Measurements from ENCODE around the gene PRND. TPM values are rescaled to one million over a fixed set of nuclear protein-coding genes. Genes with fewer than 3 reads are reported as not detected.
A peak's percentile ranks its signal among the peaks of the same experiment; 100 is the strongest.

PRND gene
- total RNA-seq, 1 experiment from 2014 or later: 0.04 TPM

- DNase-seq: no peak
- no peak overlapping the region for H3K56ac ChIP-seq (ENCODE audit: insufficient read length, low read depth, low read length)
- no peaks in the 10 kb centered on the region for H3K27me3 ChIP-seq (ENCODE audit: insufficient read depth, low read length)
- H2AK5ac ChIP-seq (ENCODE audit: insufficient read length, low read length): no peak overlapping the region
- peaks cover 0 to 8% (median 7%) of the 10 kb centered on the region in 3 experiments; a peak in 4 of 7 replicates for H3K36me3 Mint-ChIP-seq (ENCODE audit: insufficient read depth in 1 of 3, low read depth in 3 of 3)
- no peak overlapping the region for H2BK120ac ChIP-seq (ENCODE audit: low read depth, low read length, poor library complexity, severe bottlenecking)
- TF ChIP-seq CTCF (conservative IDR thresholded peaks at IDR 0.05): no peak
- no peak overlapping the region for H3K4ac ChIP-seq (ENCODE audit: low read depth, low read length)
- no peak overlapping the region for H4K5ac ChIP-seq (ENCODE audit: insufficient read length, low read depth, low read length)
- no peak overlapping the region for H3K9ac ChIP-seq (ENCODE audit: extremely low read depth, insufficient read length, low read length)
- peaks cover 3% of the 10 kb centered on the region for H3K79me1 ChIP-seq (ENCODE audit: insufficient read depth, low read depth, low read length, poor library complexity, severe bottlenecking)
- H2BK5ac ChIP-seq (ENCODE audit: insufficient read length, low read length): no peak overlapping the region
- no peak overlapping the region for H2BK15ac ChIP-seq (ENCODE audit: low read depth, low read length)
- peaks cover 3% of the 10 kb centered on the region; the same call in 1 of the 2 replicates for H3K79me2 ChIP-seq (ENCODE audit: insufficient read depth, low read length)
- H2AFZ ChIP-seq (ENCODE audit: low read length): no peak overlapping the region
- H2BK12ac ChIP-seq (ENCODE audit: insufficient read length, low read depth, low read length): no peak overlapping the region
- H3K4me1 ChIP-seq (ENCODE audit: insufficient read depth, low read length): peaks cover 13% of the 10 kb centered on the region; the same call in 1 of the 2 replicates
- H3K9me3 ChIP-seq (ENCODE audit: control insufficient read depth, low read depth, low read length): no peaks in the 10 kb centered on the region
- H3K23ac ChIP-seq (ENCODE audit: insufficient read length, low read depth, low read length): no peak overlapping the region
- no peaks in the 10 kb centered on the region for H4K20me1 ChIP-seq (ENCODE audit: control insufficient read depth, insufficient read depth, insufficient read length)
- H3K27ac ChIP-seq (ENCODE audit: insufficient read length, low read depth, low read length): peak overlapping the region; percentile 13
- no CpG with 5 or more reads among the region's 2 CpGs for WGBS (ENCODE audit: extremely low coverage, insufficient read length, low lambda C conversion rate)
- no peak overlapping the region for H4K8ac ChIP-seq (replicated peaks; ENCODE audit: insufficient read length, low read depth, low read length)
- peak overlapping the region in 2 of 3 experiments; percentile 0 to 90; a peak in 3 of 7 replicates for H3K27ac Mint-ChIP-seq
- no peak overlapping the region for H3K14ac ChIP-seq (ENCODE audit: insufficient read depth, low read length)
- H3K27me3 Mint-ChIP-seq (ENCODE audit: low read depth): no peaks in the 10 kb centered on the region
- no peak overlapping the region for H2BK20ac ChIP-seq (ENCODE audit: low read depth, low read length, poor library complexity, severe bottlenecking)
- no peak overlapping the region for H4K91ac ChIP-seq (ENCODE audit: insufficient read length, low read depth, low read length)
- peak overlapping the region; percentile 24 for H3K4me2 ChIP-seq (ENCODE audit: insufficient read depth, insufficient read length, low read length)
- no peak overlapping the region for H3T11ph ChIP-seq (ENCODE audit: low read length)
- no peak overlapping the region for H3K18ac ChIP-seq (ENCODE audit: insufficient read length, low read depth, low read length)
- no peaks in the 10 kb centered on the region for H3K9me3 Mint-ChIP-seq
- peaks cover 19 to 20% of the 10 kb centered on the region in 2 experiments for H3K4me1 Mint-ChIP-seq
- no peaks in the 10 kb centered on the region for H3K23me2 ChIP-seq (ENCODE audit: insufficient read length, low read depth, low read length, poor library complexity, severe bottlenecking)
- no peak overlapping the region; a peak in 1 of 5 replicates for H3K4me3 Mint-ChIP-seq
Measured at GRCh38 chr20:4697831-4698221, 23.9 kb upstream of the PRND start.
